GM10248 (cell line): ENCODE measurements around the gene PRKCH.

Experiments
- CTCF ChIA-PET: fragments of 300-600 bp; sonication (Branson Sonifier 250); formaldehyde crosslinking; extraction: SDS; loops from one replicate; lab custom pipeline; 2021; ENCODE audit warnings: antibody characterized with exemption; lab: Yijun Ruan, JAX
- POLR2A ChIA-PET: fragments of 350-650 bp; sonication (Branson Sonifier 250); formaldehyde crosslinking; extraction: SDS; loops from one replicate; lab custom pipeline; 2020; ENCODE audit warnings: antibody characterized with exemption; lab: Yijun Ruan, JAX
- DNase-seq: peaks from one replicate; pipeline ENCODE4 v3.0.0; 2012; ENCODE audit errors: extremely low spot score
- TF ChIP-seq, protein P1 (sequence below): IDR thresholded peaks from 2 replicates; pipeline ENCODE4 v1.5.1; 2012; ENCODE audit warnings: mild to moderate bottlenecking, low read depth; ENCODE audit errors: extremely low read depth, missing control alignments, control extremely low read depth

Gene PRKCH

DNA sequence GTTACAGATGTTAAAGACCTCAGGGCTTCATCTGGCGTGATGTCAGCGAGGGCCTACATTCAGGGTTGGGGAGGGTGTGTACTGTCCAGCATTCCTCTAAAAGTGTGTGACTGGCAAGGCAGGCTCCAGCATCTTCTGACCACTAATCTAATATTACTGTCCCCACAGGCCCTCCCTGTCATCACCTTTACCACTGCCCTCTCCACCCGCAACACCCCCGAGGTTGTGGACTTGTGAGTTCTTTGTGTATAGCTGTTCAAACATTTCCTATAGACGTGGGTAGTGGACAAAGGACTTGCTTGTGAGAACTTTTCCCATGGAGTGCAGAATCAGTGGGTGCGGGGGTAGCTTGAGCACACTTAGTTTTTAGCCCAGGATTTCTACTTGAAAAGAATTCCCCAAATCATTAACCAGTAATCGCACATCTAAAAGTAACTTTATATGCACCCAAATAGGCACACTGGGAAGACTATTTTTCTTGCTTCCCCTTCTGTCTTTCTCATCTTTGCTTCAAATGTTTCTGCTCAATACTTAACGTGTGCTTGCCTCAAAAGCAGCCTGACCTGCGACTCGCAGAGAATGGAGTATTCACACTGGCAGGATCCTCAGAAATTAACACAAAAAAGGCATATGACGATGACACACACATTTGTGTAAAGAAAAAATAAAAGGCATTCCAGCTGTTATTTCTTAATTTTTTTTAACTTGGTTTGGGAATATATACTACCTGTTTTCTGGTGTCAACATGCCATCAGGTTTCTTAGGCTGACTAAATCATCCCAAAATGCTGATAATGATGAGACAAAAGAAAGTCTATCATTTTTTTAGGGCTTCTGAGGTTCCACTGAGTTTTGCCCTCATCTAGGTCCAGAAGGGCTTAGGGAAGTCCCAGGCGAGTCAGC, 215.5 kb downstream of the PRKCH start:
- ChIA-PET CTCF (interaction anchor here (0.8 to 2.0 kb wide), 6 partner anchors 10 to 61 kb away, joined by 3 to 4 read pairs (median 4); no protein-coding TSS in a partner anchor), POLR2A (no interaction called here)
- TF ChIP-seq, protein P1, sequence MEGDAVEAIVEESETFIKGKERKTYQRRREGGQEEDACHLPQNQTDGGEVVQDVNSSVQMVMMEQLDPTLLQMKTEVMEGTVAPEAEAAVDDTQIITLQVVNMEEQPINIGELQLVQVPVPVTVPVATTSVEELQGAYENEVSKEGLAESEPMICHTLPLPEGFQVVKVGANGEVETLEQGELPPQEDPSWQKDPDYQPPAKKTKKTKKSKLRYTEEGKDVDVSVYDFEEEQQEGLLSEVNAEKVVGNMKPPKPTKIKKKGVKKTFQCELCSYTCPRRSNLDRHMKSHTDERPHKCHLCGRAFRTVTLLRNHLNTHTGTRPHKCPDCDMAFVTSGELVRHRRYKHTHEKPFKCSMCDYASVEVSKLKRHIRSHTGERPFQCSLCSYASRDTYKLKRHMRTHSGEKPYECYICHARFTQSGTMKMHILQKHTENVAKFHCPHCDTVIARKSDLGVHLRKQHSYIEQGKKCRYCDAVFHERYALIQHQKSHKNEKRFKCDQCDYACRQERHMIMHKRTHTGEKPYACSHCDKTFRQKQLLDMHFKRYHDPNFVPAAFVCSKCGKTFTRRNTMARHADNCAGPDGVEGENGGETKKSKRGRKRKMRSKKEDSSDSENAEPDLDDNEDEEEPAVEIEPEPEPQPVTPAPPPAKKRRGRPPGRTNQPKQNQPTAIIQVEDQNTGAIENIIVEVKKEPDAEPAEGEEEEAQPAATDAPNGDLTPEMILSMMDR, result no peak
- no peak for DNase-seq

DNA sequence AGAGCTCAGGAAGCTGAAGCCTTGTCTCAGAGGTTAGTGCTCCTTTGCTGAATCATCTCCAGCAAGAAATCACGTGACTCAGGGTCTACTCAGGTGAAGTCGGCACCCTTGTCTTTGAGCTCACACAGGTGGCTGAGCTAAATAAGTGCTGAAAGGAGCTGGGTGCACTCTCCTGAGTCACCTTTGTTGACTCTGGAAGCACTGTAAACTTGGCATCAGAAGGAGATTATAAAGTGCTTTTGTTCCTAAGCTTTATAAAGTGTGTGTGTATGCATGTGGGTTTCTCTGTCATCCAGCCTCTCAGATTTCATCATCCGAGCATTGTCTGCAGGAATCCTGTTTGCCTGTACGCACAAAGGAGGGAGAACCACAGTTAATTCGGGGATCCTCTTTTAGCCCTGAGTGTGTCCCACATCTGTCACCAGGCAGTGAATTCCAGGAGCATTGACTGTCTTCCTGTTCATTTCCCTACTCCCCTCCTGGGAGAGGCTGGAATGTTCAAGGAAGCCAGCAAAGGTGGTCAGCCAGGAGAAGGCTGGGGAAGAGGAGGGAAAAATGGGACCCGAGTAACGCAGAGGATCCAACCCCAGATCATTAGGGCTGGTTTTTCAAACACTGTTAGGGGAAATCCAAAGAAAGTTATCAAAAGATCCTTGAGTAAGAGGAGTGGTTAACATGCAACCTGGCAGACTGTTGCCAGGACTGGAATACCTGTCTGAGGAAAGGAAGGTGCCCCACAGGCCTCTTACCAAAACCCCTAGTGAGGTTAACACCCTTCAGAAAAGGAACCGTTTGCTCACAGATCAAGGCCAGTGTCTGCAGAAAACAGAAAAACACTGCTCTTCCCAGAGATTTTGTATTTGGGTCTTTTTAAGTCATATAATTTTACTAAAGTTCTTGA, 216.4 kb downstream of the PRKCH start:
- TF ChIP-seq, protein P1, result no peak
- ChIA-PET CTCF (interaction anchor here (0.8 to 1.4 kb wide), 3 partner anchors 11 to 27 kb away, joined by 3 to 4 read pairs (median 3); no protein-coding TSS in a partner anchor), POLR2A (no interaction called here)
- DNase-seq, result no peak

DNA sequence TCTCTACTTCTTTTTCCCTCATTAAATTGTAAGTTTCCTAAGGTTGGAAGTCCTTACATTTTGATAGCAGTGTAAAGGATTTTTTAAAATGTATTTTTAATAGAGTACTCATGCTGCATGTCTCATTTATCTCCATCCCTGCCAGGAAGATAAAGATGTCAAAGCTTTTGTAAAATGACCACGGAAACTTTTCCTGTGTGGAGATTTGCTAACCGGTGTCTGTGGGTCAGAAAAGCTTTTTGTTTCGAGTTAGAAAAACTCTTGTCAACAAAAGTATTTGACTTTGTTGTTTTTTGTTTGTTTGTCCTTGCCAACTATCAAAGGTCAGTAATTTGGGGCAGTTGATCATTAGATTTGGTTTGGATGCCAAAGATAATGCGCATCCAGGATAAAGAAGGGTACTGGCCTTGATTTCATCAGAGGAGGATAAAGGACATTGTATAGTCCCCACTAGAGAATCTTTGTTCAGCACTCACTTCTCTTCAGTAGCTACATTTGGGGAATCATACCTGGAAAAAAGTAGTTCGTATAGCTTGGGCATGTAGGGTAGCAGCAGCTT, 217.2 kb downstream of the PRKCH start:
- CTCF ChIA-PET, result no interaction called here
- DNase-seq, result no peak
- POLR2A ChIA-PET, result no interaction called here
- TF ChIP-seq, protein P1, result no peak

DNA sequence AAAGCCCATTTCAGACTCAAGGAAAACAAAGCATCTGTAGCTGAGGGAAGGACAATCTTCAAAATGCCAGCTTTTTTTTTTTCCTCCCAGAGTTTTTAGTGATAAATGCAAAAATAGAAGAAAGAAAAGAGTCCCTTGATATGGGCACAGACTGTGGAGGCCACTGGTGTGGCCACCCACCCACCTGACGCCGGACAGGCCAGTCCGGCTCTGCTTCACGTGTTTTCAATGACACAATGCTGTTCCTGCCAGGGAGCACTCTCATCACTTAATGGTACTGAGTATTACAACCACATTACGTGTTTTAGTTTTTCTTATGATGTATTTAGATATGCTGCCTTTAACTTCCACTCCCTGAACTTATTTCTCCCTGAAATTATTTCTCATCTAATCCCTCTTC, 218.3 kb downstream of the PRKCH start:
- TF ChIP-seq, protein P1, result no peak
- DNase-seq, result no peak
- ChIA-PET CTCF (no interaction called here), POLR2A (no interaction called here)

DNA sequence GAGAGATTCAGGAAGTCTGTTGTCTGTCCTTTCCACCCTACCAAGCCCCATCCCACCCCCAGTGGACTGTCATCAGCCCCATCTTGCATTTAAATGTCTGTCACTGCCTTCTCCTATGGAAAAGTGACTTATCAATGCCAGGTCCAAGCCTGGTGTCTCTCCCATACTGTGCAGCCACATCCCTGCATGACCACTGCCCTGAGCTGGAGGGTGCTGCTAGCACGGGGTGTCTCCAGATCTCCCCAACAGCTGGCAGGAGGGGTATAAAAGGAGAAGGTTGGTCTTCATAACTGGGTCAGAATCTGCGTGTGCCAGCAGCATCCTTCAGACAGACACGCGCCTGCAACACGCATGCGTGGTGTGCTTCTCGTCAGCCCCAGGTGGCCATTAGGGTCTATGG, 219.6 kb downstream of the PRKCH start:
- TF ChIP-seq, protein P1, result no peak
- POLR2A ChIA-PET, result no interaction called here
- CTCF ChIA-PET, result interaction anchor here (1.3 to 4.1 kb wide), 3 partner anchors 9 to 85 kb away, joined by 3 to 11 read pairs (median 5); no protein-coding TSS in a partner anchor
- no peak for DNase-seq
